Myocyte (in vitro differentiated cells): ENCODE data around the gene EIF3I. TPM values are rescaled to one million over a fixed set of nuclear protein-coding genes. Genes with fewer than 3 reads are reported as not detected.
"Not testable (repeated sequence)": the region's sequence is repeated elsewhere in the genome, so short reads cannot be mapped to it uniquely, and the experiment has no call there.

Experiments used
- DNase-seq: peaks from one replicate; pipeline ENCODE4 v3.0.0-alpha.2; 2012; ENCODE audit warnings: low read depth
- total RNA-seq: library from RNA; depleted of rRNA; stranded (reverse); fragments of >200 nt; gene quantifications from 2 replicates; pipeline ENCODE4 v1.2.3, GENCODE V29; 2014

EIF3I gene
- total RNA-seq, 1 donor from 2014 or later: 238 TPM

DNA sequence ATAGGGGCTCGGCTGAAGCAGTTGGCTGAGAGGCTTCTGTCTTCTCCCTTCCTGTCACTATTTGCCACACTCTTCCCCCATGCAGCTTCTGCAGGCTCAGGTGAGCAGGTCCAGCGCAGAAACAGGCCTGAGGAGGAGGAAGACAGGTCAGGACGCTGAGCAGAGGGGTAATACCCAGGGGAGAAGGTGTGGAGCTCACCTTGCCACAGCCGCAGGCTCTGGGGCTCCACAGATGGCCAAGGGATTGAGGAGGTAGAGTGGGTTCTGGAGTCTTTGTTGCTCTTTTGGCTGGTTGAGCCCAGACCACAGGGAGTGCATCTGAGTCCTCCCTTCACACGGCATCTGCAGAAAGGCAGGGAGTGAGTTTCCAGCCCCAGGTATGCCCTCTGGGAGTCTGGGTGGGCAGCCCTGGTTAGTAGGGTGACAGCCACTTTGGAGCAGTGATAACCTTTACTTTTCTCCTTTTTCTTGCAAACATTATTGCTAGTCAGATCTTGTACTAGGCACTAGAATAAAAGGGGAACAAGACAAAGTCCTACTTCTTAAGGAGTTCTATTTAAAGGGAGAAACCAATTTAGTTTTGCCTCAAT lies 9.7 kb downstream of the EIF3I start:
- no peak for DNase-seq

DNA sequence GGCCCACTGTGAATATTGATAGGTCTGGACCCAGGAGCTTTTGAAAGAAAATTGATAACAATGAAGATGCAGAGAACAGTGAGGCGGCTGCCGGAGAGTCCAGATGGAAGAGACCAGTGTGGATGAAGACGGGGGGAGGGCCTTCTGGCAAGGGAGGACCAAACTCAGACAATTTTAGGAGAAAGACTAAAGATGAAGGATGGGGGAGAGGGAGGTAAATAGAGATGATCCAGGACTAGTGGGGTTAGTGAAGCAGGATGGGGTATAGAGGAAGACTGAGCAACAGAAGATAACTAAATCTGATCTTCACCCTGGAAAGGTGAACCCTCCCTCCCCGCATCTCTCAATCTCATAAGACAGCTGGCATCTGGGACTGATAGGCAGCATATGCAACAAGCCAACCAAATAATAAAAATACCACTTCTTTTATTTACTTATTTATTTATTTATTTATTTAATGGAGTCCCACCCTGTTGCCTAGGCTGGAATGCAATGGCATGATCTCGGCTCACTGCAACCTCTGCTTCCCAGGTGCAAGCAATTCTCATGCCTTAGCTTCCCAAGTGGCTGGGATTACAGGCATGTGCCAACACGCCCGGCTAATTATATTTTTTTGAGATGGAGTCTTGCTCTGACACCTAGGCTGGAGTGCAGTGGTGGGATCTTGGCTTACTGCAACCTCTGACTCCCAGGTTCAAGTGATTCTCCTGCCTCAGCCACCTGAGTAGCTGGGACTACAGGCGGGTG lies 10.5 kb downstream of the EIF3I start:
- DNase-seq: no peak

DNA sequence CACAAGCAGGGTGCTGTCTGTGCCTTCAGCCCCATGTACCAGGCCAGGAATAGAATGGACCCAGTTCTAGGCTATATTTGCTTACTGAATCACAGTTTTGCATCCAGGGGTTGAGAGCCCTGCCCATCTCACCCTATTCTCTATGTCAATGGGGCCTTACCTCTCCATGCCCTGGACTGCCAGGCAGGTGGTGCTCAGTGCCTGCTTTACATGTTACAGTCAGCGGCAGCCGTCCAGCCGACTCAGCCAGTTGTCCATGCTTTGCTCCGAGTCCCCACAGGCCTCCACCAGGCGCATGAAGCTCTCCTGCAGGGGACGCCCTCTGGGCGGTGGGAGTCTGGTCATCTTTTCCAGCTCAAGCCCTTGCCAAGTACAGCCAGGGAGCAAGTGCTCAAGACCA lies 12.6 kb downstream of the EIF3I start:
- no peak for DNase-seq

DNA sequence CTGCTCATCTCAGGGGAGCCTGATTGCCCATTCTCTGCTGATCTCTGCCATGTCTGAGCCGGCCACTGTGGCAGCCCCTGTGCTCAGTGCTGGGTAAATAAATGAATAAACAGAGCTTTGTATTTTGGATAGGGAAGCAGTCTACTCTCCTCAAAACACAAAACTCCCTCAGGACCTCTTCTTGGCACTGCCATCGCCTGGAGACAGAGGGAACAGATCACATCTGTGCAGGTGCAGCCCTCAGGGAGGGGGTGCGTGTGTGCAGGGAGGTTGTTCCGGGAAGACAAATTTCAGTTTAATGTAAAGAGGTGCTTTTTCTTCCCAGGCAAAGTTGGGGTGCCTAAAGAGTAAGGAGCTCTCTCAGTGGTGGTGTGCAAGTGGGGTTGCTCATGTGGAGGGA lies 17.1 kb downstream of the EIF3I start:
- no peak for DNase-seq

DNA sequence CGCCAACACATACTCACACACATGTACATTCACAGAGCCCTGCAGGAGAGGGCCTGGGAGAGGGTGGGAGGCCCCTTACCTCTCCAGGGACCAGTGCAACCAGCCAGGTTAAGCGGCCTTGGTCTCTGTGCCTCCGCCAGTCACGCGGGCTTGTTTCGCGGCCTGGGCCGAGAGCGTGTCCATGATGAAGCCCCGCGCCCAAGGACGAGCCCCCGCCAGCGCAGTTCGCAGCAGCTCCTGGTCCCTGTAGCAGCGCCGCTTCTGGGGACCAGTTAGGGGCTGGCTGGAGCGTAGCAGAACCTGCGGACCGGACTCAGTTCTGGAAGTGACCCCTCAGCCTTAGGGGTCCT lies 17.6 kb downstream of the EIF3I start:
- no peak for DNase-seq

DNA sequence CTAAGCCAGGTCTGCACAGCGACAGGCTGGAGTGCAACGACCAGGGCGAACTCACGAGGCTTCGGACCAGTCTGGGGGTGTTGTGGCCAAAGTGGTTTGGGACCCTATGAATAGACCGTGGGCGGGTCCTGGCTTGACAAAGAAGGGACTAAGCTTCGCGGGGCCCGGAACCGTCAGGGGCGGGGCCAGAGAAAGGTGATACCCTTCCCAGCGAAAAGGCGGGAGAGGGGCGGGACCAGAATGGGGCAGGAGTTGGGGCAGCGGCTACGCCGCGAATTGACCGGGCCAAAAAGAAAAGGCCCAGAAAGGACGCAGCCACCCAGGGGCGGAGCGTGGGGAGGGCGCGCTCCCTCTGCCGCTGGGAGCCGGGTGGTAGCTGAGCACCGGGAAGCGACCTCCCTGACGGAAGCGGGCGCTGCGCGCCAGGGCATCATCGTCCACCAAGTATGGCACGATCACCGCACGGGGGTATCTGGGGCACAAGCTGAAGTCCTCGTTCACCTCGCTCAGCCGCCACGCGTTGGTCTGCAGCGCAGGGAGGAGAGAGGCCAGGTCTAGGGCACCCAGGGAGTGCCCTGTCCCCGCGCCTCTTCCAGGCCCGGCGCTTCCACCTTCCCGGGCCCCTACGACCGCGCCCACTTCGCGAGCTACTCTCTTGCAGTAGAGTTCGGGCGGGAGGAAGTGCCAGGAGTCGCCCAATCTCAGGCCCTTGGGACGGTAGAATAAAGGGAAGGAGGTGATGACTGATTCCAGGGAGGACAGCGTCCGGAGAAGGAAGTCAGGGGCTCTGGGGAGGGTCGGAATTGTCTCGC lies 18.1 kb downstream of the EIF3I start:
- DNase-seq: peak; percentile 45

DNA sequence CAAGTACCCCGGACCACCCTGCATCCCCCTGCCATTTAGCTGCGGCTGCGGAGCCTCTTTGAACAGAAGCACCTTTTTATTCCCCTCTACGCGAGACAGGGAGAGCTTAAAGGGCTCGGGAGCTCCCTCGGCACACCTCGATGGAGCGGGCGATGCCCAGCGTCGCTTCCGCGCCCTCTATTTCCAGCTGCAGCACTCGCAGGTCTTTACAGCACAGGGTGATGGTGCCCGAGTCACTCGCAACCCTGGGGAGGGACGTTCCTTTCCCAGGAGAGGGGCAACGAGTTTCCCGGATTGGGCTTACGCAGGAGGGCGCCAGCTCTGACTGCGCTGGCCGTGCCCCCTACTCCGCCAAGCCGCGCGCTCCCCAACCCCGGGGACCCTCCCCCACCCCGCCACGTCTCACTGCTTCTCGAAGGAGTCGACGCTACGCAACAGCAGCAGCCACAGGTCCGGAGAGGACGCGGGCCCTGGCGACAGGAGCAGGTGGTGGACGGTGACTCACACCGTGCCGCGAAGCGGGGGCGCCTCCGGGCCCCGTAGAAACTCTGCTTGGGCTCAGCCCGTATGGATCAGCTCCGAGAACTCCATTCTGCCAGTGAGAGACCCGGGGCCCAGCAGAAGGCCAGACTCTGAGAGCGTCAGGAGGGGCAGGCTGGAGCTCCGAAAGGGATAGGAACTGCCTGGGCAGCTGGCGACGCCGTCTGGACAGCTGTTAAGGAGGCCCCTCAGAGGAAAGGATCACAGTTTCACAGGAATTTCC lies 19.0 kb downstream of the EIF3I start:
- peak; percentile 78 for DNase-seq

DNA sequence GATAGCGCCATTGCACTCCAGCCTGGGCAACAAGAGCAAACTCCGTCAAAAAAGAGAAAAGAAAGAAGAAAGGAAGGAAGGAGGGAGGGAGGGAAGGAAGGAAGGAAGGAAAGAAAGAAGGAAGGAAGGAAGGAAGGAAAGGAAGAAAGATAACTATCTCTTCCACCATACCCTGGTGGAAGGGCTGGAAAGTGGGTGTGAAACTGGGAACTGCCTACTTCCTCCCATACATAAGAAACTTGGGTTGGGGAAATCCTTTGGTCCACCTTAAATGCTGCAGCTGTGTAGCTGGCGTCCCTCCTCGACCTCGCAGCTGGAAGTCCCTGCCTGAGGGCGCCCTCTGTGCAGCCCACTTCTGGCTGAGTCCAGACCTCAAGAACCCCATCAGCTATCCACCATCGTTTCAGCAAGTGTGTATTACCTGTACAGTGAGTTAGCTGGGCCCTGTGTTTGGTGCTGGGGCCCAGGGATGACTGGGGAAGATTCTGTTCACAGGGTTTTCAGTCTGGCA lies 20.2 kb downstream of the EIF3I start:
- DNase-seq: no peak

DNA sequence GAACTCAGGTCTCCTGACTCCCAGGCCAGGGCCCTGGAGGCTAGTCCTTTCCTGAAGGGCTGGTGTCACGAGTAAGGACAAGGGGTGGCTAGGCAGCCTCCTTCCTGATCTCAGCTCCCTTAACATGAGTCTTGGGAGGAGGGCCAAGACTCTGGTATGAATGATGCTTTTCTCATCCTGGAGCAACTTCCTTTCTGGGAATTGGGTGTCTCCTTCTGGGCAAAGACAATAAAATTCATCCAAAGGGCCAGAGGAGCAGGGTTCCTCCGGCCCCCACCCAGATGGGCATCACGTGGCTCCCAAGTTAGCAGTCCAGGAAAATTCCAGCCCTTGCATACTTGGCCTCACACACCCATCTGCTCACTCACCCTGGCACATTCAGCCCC lies 24.7 kb downstream of the EIF3I start, which contains the start of gene FAM167B:
FAM167B (plus strand) TSS at position 335 of the 386 bp plus-strand sequence. CDS start 200 bp downstream, outside the sequence.
- DNase-seq: no peak

DNA sequence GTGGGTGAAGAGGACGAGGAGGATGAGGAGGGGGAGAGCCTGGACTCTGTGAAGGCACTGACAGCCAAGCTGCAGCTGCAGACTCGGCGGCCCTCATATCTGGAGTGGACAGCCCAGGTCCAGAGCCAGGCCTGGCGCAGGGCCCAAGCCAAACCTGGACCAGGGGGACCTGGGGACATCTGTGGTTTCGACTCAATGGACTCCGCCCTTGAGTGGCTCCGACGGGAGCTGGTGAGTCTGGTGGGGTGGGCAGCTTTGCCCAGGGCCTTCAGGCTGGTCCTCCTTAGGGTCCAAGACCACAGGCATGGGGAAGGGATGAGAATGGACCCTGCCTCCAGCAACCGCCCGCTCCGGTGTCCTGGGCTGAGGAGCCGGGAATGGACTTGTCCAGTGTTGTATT lies 25.2 kb downstream of the EIF3I start:
- no peak for DNase-seq

DNA sequence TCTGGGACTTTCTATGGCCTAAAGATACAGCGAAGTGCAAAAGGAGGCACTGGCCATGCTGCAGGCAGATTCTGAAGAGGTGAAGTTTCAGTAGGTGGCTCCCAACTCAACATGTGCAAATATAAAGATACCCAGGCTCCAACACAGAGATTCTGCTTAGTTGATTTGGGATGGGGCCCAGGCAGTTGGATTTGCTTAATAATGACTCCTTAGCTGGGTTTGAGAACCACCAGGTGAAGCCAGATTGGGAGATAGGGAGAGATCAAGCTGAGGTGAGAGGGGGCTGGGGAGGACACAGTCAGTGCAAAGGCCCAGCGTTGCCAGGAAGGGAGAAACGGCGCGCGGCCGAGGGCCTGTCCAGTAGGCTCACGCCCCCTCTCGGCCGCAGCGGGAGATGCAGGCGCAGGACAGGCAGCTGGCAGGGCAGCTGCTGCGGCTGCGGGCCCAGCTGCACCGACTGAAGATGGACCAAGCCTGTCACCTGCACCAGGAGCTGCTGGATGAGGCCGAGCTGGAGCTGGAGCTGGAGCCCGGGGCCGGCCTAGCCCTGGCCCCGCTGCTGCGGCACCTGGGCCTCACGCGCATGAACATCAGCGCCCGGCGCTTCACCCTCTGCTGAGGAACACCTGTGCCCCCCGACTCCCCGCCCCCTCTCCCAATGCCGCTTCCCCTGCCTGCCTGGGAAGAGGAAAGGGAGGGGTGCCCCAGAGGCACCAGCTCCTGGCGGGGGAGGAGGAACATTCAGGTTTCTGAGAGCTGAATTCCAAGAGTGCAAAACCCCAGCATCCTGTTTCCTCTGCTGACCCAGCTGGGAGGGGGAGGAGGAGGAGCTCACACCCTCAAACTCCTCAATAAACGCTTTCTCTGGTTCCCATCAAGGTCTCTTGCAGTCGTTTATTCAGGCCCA lies 26.0 kb downstream of the EIF3I start:
- peak; percentile 54 for DNase-seq

DNA sequence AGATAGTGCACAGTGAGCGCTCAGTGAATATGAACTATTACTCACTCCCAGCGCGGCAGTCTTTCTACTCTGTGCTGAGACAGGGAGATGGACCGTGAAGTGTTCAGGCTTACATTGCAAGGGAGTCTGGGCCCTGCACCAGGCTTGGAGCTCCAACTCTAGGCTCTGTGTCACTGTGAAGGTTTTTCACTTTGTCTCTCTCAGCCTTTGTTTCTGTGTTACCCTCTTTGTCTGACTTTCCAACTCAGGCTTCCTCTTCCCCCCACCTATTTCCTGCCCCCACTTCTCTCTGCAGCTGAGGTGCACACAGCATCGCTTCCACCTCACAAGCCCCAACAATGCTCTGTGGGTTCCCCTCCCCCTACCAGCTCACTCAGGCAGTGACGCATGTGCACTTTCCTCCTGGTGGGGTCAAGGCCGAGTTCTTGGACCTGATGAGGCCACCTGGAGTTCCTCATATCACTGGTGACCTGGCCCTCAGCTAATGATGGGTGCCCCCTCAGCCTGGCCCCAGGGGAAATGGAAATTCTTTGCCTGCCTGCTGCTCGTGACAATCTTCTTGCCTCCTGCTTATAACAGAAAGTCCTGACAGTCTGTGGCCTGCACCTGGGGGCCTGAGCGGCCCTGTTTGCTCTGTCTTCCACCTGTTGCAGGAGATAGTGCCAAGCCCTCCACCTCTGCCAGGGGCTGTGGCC lies 27.8 kb downstream of the EIF3I start:
- no peak for DNase-seq

DNA sequence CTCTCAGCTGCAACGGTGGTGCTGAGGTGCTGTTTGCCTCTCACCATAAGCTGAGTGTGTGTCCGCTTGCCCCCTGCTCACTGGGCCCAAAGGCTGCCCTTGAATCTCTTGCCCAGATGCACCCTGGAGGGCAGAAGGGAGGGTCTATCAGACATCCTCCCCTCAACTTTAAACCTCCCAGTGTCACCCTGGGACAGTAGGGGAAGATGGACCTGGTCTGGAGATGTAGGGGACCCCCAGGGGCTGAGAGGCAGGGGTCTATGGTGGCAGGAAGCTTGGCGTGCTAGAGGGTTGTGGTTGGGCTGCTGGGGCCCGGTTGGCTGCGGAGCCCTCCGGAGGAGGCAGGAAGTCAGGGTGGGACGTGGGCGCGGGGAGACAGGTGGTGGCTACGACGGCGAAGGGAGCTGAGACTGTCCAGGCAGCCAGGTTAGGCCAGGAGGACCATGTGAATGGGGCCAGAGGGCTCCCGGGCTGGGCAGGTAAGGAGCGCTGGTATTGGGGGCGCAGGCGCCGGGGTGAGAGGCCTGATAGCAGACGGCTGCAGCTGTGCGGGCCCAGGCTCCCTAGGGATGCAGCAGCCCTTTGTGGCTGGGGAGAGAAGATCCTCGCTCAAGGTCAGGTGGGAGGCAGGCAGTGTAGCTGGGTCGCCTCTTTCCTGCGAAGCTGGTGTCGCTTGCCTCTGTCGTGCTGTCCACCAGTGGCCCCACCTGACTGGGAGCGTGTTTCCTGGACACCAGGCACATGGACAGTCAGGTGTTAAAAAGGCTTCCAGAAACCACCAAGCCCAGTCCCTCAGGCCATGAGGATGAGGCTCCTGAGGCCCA lies 28.9 kb downstream of the EIF3I start, which contains the start of gene LCK:
LCK (plus strand) TSS at position 373 of the 824 bp plus-strand sequence. CDS start 23,065 bp downstream, outside the sequence.
- no peak for DNase-seq

DNA sequence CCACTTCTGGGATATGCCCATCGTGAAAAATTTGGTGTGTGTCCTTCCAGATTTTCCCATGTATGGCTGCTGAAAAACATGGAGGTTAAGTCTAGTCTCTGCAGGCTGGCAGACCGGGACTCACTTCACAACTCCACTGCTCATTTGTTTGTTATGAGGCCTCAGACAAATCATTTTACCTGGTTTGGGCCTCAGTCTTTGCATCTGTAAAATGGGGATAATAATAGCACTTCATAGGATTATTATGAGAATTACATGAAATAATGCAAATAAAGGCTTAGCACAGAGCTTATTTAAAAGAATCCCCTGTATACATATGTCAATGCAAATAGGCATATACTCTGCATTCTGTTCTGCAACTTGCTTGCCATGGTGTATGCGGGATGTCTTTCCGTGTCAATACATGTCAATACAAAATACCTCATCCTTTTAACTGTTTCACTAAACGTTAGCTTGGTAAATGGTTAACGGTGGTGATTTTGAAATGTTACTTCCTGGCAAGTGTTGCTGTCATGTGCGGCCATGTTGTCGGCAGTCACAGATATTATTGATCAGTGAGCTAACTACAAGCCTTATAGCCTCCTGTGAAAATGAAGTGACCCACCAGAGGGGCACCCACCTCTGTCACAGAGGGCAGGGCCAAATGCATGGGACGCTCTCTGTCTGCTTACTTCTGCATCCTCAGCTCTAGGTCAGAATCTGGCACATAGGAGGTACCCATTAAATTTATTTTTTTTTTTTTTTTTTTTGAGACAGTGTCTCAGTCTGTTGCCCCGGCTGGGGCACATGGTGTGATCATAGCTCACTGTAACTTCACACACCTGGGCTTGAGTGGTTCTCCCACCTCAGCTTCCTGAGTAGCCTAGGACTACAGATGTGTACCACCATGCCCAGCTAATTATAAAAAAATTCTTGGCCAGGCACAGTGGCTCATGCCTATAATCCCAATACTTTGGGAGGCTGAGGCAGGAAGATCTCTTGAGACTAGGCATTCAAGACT lies 33.2 kb downstream of the EIF3I start:
- DNase-seq: no peak

DNA sequence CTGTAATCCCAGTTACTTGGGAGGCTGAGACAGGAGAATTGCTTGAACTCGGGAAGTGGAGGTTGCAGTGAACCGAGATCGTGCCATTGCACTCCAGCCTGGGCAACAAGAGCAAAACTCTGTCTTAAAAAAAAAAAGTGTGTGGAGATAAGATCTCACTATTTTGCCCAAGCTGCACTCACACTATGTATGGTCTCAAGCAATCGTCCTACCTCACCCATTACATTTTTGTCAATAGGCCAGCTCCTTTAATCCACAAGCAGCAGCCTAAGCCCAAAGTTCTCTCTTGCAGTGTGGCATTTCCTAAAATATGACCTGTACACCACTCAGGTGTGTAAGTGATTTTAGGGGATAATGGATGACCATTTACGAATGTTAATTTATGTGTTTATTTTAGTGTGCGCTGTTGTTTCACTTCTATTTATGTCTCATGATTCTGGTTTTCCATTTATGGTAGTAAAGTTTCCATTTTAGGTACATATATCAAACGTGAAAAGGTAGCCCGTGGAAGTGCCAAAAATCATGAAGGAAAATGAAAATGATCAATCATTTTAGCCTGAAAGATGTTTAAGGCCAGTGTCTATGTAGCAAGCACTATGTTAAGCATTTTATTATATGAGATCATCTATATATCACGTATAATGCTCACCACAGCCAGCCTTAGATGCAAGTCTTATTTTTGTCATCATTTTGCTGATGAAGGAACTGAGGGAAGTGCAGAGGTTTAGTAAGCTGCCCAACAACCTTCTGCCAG lies 34.4 kb downstream of the EIF3I start:
- DNase-seq: no peak

DNA sequence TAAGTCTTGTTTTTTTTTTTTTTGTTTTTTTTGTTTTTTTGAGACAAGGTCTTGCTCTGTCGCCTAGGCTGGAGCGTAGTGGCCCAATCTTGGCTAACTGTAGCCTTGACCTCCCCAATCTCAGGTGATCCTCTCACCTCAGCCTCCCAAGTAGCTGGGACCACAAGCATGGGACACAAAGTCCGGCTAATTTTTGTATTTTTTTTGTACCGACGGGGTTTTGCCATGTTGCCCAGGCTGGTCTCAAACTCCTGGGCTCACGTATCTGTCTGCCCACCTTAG lies 35.0 kb downstream of the EIF3I start:
- no peak for DNase-seq

DNA sequence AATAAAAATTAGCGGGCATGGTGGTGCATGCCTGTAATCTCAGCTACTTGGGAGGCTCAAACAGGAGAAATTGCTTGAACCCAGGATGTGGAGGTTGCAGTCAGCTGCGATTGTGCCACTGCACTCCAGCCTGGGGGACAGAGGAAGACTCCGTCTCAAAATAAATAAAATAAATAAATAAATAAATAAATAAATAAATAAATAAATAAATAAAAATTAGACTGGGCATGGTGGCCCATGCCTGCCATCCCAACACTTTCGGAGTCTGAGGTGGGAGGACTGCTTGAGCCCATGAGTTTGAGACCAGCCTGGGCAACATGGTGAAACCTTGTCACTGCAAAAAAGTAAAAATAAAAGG lies 41.0 kb downstream of the EIF3I start:
- DNase-seq: not testable (repeated sequence)
